NCI-H748 treated with DMSO at 0.1 percent for 48 hours (cell line): ENCODE measurements around the gene CA10.

Source experiments
- DNase-seq: peaks from one replicate; lab custom pipeline; 2025; lab: John Stamatoyannopoulos, UW

The CA10 gene

DNA sequence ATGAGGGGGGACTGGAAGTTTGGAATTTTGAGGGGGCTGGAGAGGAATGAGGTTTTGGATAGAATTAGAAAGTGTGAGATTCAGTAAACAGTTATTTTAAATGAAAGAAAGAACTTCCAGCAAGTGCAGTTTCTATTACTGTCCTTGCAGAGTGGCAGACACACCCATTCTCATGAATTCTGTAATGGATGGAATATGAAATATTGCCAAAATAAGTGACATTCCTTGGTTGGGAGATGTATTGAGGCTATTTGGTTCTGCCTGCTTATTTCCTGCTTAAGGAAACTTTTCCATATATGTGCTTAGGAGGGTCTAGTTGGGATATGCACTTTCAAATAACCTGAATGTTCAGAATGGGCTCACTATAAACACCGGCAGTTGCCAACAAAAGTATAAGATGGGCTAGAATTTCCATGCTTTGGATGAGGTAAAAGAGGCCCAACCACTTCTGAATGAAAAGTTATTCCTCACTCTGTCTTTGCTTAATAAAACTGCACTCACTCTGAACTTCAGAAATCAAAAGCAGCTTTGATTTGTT is 434.4 kb downstream of the CA10 start:
- DNase-seq, result no peak

DNA sequence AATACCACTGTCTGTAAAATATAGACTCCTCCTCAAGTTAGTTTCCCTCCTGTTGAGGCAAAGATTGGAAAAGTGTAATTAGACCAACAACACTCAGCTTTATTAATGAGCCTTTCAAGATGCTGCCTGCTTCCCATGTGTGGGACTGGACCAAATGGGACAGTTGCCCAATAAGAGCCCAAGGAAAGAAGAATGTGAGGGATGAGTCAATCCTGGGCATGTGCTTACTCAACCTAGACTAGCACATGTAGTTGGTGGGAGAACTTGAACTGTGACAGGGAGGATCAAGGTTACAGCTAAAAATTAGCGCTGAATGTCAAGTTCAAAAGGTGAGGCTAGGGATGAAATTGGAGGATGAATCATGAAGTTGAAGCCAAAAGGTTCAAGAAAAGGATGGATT is 435.5 kb downstream of the CA10 start:
- DNase-seq, result no peak

DNA sequence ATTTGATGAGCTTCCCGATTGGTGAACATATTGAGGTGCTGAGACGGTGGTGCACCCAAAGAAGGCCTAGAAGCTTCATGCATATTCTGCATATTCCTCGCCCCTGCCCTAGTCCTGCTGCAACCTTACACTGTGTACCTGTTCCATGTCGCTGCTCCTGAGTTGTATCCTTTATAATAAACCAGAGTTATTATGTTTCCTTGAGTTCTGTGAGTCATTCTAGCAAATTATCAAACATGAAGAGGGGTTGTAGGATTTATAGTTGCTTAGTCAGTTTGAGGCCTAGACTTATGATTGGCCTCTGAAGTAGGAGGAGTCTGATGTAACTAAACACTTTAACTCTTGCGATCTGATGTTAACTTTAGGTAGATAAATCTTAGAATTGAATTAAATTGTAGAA is 436.8 kb downstream of the CA10 start:
- no peak for DNase-seq

DNA sequence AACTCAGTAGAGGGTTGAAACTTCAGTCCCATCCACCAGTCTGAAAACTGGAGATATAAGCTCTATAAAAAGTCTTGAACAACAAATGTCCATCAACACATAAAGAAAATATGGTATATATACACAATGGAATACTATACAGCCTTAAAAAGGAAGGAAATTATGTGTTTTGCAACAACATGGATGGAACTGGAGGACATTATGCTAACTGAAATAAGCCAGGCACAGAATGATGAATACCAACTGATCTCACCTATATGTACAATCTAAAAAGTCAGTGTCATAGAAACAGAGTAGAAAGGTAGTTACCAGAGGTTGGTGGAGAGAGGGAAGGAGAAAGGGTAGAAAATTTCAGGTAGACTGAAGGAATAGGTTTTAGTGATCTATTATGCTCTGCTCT is 438.1 kb downstream of the CA10 start:
- no peak for DNase-seq

DNA sequence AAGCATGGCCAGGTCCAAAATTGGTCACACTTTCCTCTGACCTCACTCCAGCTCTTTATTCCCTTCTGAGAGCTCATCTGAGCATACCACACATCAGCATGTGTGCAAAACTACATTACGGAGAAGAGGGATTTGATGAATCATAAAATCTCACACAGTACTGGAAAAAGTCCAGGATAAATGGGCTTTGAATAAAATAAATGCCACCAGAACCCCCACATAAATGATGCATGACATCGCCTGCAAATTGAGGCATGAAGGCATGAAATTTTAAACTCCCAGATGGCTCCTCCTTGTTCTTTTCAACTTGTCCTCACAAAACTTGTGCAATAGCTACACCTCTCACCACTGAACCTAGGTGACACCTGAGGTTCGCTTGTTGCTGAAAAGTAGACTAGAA is 439.5 kb downstream of the CA10 start:
- no peak for DNase-seq

DNA sequence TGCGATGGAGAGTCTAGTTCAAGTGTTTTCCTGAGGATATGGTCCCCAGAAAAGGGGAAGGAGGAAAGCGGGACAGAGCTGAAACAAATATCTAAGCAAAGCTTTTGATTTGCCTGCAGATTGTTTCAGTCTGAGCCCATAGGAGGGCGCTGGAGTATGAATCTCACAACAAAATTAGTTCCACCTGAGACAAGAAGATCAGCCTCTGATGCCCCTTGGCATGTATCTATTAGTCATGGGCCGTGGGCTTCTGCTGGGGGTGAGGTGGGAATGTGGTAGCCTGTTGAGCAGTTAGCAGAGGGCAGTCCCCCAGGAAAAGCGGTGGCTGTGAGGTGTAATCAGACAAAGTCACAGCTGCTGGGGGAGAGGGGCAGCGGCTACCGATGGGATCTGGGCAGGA is 446.9 kb downstream of the CA10 start:
- DNase-seq, result no peak

DNA sequence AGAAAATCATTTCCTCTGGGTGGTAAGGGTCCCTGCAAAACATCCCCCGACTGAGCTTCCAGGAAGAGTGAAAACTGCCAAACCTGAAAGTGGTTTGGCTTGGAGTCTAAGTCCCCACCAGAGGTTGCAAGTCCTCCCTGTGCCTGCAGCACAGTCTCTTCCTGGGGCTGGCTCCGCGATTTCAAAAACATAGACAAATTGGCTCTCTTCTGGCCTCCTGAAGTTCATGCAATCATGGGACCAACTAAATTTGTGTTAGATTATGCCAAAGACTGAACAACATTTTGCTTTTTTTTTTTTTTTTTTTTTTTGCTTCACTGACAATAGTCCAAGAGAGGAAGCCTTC is 447.9 kb downstream of the CA10 start:
- no peak for DNase-seq

DNA sequence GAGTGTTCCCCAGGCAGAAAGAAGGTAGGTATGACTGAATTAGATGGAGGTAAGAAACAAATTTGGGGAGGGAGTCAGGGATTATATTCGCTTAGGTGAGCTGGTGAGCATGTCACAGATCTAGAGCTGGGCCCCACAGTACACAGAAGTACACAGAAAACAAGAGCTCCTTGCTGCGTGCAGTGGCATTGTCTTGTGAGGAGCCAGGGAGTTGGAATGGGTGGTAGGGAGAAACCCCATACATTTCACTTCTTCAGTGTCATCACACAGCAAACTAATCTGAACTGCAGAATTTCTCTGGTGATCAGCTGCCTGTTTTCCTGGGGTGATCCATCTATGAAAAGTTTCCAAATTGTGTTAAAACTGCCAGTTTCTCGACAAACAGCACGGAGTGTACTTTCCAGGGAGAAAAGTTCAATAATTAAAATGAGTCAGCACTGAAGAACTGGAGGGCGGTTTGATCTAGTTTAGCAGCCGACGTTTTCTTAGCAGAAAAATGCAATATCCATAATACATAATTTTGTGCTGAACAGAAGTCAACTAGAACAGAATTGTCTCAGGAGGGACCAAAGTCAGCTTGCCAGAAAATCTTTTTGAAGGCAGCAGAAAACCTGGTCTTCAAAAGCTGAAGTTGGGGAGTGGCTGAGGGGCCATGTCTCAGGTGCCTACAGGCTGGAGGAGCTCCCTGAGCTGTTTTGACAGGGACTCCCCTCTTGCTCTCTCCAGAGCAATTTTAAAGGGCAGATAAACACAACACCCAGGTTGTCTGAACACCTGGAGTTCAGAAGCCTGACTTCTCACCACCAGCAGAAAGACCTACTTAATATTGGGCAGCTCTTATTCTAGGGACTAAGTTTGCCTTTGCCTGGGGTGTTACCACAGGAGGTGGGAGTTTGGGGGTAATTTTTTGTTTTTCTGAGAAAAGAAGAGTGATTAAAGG is 448.6 kb downstream of the CA10 start:
- DNase-seq, result no peak

DNA sequence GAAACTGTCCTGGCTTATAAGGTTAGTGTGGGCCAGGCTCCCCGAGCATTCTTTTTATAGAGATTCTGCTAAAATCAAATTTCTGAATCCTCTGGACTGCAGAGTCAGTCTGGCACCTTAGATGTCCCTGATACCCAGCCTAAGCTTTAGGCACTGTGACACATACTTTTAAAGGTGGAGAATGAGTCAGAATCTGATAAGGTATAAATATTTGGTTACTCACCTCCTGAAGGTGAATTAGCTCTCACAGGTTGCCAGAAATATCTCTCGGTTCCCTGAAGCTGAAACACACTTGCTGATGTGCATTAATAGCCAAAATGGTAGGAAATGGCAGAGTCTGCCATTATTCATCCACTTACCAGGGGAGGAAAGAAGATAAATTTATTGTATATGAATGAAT is 451.3 kb downstream of the CA10 start:
- DNase-seq, result no peak

DNA sequence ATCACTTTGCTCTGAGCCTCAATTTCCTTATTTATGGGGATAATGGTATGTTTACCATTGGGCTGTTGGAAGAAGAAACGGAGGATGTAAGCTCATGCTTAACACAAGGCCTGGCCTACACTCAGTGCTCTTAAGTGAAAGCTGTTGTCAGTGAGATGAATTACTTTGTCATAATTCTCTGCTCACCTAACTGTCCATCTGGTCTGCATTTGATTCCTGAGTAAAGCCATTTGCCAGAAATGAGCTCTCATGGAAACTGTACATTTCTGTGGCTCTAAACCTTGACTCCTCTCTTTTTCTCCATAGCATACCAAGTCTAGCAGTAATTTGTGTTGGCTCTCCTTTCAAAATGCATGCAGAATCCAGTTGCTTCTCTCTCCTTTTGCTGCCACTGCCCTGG is 452.4 kb downstream of the CA10 start:
- DNase-seq, result no peak

DNA sequence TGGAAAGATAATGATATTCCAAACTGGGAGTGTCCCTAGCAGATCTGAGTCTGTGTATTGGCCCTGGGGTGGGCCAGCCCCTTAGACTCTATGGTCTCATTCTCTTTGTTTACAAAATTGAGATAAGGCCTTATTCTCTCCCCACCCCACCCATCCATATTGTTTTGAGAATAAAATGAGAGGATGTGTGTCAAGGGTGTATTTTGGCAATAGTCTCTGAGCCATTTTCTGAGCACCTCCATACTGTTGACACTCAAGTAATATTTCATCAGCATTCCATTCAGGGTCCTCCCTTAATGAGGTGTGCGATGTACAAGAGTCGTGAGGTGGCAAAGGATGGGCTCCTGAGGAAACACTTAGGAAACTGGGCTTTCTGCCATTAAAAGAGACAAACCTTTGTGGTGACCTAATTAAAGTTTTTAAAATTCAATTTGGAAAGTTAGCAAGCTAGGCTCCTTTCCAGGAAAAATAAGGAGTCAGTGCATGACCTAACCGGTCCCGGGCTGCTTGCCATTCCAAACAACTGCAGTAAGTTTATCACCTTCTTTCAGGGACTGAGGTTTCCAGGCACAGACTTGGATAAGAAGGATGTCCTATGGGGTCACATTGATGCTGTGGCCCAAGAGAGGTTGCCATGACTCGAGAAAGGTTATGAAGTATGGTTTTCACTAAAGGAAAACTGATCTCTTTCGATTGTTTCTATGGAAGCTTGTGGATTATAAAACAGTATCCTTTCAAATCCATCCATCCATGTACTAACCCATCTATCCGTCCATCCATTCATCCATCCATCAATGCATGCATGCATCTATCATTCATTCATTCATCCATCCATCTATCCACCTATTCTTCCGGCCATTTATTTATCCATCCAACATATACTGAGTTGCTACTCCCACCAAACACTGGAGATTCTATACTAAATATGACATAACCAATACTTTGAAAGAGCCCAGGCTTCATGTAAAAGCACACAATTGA is 454.9 kb downstream of the CA10 start:
- DNase-seq, result no peak

DNA sequence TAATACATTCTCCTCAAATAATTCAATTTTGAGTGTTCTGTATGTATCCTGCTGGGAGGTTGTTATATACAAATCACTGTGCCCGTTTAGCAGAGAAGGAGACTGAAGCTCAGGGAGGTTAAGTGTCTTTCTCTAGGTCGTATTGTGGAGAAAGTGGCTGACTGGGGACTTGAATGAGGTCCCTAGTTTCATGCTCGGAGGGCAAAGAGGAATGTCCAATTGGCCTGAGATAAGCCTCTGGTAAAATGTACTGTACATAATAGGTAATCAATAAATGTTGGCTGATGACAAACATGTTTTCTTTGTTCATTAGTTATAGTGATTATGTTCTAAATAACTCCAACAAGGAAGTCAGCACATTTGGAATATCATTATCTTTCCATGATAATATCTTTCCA is 455.6 kb downstream of the CA10 start:
- no peak for DNase-seq

DNA sequence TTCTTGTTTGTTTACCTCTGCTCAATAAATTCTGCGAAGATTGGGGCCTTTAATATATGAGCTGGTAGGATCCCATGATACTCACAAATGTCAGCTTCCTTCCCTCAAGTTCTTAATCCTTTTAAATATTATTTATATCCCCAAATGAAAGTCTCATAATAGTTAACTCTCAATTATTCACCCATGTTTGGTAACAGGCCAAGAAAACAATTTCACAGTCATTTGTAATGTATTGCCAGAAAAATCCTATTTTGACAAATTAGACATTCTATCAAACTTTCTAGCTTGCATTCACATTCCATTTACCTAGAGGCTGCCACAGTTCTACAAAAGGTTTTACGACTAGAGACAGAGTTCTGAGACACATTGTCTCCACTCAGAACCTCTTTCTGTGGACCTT is 457.0 kb downstream of the CA10 start:
- DNase-seq, result no peak

DNA sequence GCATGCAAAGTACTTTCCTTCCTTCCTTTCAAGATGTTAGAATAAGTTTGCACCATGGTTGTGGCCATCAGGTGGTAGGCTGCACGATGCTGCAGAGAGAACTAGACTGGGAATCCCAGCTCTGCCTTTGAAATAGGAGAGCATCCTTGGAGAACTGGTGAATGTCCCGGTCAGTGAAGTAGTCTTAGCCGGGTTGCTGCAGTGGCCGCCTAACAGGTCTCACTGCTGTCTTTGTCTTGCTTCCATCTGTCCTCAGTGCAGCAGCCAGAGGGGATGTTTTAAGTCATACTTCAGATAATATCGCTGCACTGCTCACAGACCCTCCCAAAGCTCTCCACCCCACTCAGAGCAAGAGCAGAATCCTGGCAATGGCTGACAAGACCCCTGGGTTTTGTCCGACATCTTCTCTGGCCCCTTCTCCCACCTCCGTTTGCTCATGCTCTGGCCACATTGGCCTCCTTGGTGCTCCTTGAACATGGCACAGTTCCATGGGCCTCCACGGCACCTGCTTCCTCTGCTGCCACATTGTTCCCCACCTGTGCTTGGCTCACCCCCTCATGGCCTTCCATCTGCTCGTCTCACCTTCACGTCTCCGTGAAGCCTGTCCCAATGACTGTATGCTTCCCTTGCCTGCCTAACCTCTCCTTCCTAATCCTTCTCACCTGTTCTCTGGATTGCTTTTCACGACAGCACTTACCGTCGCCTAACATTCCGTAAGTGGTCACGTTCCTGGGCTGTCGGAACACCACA is 458.3 kb downstream of the CA10 start:
- no peak for DNase-seq

DNA sequence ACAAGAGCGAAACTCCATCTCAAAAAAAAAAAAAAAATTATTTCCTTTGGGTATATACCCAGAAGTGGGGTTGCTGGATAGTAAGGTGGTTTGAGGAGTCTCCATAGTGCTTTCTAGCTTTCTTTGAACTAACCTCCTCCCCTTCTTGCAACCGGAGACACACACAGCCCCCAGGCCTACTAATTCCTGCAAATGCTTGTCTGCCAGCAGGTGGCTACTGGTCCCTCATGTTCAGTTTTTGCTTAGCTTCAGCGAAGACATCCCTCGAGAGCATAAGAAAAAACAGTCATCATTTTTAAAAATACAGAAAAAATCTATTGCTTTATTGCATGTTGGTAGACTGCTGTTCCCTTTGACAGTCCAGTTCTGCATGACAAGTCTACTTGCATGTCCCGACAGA is 459.2 kb downstream of the CA10 start:
- DNase-seq, result no peak

DNA sequence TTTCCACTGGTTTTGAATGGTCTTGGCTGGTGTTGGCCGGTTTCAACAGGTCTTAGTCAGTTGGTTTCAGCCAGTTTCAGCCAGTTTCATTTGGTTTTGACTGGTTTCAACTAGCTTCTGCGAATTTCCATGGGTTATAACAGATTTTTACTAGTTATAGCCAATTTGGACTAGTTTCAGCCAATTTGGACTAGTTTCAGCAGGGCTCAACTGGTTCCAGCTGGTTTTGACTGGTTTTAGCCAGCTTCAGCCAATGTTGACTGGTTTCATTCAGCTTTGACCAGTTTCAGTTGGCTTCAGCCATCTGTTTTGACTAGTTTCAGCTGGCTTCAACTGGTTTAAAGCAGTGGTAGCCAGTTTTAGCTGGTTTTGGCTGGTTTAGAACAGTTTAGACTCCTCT is 465.6 kb downstream of the CA10 start:
- no peak for DNase-seq

DNA sequence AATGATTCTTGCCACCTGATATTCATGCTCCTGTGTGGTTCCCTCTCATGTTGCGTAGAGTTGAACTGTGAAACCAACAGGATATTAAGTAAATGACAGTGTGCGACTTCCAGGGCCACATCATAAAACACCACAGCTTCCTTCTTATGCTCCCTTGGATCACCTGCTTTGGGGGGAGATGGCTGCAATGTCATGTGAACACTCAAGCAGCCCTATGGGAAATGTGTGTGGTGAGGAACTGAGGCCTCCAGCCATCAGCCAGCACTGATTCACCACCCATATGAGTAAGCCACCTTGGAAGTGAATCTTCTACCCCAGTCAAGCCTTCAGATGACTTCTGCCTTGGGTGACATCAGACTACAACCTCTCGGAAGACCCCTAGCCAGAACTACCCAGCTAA is 470.6 kb downstream of the CA10 start:
- no peak for DNase-seq

DNA sequence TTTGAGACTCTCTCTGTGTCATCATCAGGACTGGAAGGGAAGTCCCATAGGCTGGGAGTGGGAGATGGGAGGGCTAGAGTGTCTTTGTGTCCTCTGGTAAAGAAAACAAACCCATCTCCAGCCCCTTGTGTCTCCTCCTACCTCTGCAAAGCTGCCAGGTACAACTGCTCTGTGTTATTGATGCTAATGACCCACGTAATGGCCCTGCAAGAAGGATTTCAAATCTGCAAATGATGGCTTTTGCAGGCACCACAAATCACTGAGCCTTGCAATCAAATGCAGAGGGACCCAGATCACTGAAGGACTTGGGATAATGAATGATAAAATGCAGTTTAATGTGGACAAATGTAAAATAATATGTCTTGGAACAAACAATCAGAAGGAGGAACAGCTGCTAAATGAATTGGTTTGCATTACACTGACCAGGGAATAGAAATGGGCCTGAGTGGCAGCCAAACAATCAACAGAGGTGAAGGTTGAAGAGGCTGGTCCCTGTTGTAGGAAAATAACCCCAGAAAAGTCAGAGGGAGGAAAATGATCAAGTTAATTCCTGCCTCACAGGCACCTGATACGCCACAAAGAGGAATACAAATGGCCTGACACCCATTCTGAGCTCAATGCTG is 473.1 kb downstream of the CA10 start:
- DNase-seq, result no peak

DNA sequence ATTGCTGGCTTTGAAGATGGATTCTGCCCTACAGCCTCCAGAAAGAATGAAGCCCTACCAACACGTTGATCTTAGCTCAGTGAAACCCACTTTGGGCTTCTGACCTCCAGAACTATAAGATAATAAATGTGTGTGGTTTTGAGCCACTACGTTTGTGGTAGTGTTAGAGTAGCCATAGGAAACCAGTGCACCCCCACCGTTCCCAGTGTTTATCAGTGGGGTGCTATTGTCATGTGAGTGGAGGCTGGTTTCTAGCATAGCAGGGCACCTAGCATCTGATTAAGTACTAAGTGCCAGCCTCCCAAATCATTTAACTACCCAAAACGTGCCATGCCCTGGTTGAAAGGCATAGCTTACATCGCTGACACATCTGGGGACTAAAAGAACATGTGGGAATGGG is 474.3 kb downstream of the CA10 start:
- no peak for DNase-seq

DNA sequence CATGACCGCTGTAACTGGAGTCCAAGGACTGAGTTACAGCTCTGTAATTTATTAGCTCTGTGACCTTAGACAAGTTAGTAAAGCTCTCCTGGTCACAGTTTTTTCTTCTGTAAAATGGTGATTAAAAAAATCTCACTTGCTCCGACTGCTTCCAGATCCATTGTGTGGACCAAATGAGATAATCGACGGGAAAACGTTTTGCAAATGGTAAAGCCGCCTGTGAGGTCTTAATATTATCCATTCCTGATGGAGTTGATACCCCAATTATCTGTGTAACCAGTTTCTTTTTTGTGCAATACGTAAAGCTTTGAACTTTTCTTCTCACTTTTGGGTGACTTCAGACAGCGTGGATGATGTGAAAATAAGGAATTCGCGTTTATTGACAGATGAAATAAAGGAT is 475.2 kb downstream of the CA10 start:
- no peak for DNase-seq

DNA sequence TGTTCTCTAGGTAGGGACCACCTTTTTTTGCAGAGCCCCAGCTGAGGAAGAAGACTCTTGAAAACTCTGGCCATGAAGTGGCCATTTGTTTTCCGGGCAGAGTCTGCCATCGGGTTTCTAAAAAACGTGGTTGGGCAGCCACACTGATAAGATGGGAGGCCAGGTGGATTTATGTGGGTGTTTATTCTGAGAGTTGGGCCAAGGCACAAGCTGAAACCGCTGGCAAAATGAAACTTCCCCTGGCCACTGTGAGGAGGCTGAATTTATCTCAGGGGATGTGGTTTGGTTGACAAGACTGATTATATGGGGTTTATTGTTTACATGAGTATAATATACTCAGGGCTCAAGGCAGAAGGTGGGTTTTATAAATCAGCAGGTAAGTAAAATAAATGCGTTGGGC is 476.4 kb downstream of the CA10 start:
- no peak for DNase-seq

DNA sequence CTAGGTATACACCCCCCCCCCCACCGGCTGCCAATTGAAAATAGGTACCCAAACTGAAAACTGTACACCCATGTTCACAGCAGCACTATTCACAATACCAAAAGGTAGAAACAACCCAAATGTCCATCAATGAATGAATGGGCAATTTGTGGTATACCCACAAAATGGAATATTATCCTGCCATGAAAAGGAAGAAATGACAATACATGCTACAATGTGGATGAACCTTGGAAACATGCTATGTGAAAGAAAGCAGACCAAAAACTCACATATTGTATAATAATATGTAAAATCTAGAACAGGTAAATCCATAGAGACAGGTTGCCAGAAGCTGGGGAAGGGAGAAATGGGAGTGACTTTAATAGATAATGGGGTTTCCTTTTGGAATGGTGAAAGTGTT is 480.6 kb downstream of the CA10 start:
- no peak for DNase-seq
